LNCAP (cell line): ENCODE data around the gene GNB1.

ENCODE experiments used
- TF ChIP-seq, protein P1 (sequence below): fragments of 450-650 bp; IDR thresholded peaks from 2 replicates; pipeline ENCODE4 v1.5.1; 2017; ENCODE audit warnings: mild to moderate bottlenecking

GNB1 gene

DNA sequence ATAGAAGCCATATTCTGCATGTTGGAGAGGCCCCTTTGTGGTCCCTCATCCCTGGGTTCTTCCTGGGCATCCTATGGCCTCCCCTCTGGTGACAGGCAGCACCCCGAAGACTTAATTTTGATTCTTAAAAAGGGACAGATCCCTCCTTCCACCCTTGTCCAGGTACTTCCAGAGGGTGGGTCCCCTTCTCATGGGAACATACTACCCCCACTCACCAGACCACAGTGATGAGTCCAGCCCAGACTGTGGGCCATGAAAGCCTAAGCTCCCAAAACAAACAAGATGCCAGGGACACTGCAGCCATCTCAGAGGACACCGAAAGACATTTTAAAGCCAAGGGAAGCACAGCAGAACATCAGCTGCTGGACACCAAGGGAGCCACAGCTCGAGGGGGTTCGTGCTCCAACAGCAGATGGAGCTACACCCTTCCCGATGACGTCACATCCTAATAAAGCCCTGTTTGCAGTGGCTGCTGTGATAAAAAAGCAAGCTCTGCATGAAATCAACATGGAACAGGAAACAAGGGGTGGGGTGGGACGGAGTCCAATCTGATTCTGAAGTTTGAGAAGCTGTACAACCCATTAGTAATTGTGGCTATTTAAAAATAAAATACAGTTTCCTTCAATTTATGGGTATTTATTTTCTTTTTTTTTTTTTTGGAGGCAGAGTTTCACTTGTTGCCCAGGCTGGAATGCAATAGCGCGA, 32.4 kb downstream of the GNB1 start:
- TF ChIP-seq, protein P1, sequence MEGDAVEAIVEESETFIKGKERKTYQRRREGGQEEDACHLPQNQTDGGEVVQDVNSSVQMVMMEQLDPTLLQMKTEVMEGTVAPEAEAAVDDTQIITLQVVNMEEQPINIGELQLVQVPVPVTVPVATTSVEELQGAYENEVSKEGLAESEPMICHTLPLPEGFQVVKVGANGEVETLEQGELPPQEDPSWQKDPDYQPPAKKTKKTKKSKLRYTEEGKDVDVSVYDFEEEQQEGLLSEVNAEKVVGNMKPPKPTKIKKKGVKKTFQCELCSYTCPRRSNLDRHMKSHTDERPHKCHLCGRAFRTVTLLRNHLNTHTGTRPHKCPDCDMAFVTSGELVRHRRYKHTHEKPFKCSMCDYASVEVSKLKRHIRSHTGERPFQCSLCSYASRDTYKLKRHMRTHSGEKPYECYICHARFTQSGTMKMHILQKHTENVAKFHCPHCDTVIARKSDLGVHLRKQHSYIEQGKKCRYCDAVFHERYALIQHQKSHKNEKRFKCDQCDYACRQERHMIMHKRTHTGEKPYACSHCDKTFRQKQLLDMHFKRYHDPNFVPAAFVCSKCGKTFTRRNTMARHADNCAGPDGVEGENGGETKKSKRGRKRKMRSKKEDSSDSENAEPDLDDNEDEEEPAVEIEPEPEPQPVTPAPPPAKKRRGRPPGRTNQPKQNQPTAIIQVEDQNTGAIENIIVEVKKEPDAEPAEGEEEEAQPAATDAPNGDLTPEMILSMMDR, result peak; percentile 54

DNA sequence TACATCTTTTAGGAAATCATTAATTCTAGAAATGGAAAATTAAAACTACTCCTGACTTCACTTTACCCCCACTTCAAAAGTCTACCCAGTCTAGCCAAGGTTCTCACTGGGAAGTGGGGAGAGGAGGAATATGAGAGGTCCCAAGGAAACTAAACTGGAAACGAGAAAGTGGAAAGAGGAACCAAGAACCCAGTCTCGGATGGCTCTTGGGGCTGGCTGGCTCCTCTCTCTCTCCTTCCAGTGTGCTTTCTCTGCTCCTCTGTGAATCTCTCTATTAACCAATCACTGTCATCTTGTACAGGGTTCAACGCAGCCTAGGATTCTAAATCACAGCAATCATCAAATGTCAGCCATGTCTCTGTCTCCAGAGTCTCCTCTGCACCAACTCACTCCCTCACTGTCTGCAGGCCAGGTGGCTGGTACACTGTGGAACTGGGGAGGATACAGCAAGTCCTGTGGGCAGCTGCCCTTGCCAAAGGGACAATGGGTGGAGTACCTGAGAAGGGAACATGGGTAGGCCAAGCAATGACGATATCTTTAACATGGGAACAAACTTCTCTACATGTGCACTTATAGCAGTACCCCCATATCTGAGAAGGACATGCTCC, 33.7 kb downstream of the GNB1 start:
- TF ChIP-seq, protein P1, result no peak

DNA sequence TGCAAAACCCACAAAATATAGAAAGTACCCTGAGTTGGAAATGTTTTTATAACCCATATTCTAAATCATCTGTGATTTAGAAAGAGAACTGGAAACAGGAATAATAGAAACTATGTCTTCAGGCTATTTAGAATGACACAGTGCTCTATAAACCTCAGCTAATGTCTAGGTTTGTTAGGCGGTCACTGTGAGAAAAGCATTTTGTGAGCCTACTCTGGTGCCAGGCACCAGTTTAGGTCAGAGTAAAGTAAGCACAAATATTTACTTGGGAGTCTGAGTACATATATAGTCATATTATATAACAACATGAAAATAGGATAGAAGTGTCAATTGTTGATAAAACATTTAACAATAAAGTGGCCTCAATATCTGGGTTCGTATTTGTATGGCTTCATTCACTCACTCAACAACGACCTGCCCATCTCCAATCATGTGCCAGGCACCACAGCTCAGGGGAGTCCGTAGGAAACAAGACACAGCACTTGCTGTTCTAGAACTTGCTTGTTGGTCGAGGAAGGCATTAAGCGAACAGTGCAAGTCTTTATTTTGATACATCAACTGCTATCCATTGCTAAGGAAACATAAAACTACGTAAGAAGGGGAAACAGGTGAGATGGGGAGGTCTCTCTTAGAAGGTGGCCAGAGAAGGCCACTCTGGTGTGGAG, 37.2 kb downstream of the GNB1 start:
- TF ChIP-seq, protein P1, result no peak

DNA sequence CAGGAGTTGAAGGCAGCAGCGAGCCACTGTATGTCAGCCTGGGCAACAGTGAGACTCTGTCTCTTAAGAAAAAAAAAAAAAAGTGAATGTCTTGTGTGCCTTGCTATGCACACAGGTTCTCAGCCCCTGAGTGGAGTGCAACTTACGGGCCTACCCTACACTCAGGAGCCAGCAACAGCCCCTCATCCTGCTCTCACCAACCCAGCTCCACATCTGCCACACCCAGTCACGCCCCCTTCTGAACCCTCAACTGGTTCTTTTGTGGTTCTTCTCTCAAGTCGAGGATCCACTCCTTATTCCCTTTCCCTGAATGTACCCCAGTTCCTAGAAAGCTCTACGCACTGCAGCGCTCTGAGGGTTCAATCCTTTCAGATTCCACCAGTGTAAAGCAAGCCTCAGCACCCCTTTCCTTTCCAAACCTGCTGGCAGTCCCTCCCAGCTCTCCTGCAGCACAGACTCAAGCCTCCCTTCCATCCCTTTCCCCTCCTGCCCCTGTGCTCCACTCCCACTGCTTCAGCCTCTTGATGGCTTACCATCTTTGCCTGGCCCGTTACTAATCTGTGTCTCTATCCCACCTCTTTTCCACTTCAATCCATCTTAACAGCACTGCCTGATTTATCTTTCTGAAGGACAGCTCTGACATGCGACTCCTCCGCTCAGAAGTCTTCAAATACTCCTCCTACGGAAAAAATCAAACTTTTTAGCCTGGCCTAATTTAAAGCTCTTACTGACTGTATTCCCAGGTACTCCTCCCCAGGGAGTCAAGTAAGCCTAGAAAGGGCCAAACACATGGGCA, 38.1 kb downstream of the GNB1 start:
- TF ChIP-seq, protein P1, result no peak

DNA sequence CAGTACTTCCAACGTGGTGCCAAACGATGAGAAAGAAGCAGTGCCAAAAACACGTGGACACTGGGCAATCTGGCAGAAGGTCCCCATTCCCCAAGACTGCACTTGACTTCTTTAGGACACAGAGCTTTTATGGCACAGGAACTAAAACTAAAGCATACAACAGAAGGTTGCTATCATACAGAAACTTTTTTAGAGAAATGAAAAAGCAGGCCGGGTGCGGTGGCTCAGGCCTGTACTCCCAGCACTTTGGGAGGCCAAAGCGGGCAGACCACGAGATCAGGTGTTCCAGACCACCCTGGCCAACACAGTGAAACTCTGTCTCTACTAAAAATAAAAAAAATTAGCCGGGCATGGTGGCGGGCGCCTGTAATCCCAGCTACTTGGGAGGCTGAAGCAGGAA, 43.0 kb downstream of the GNB1 start:
- TF ChIP-seq, protein P1, result no peak

DNA sequence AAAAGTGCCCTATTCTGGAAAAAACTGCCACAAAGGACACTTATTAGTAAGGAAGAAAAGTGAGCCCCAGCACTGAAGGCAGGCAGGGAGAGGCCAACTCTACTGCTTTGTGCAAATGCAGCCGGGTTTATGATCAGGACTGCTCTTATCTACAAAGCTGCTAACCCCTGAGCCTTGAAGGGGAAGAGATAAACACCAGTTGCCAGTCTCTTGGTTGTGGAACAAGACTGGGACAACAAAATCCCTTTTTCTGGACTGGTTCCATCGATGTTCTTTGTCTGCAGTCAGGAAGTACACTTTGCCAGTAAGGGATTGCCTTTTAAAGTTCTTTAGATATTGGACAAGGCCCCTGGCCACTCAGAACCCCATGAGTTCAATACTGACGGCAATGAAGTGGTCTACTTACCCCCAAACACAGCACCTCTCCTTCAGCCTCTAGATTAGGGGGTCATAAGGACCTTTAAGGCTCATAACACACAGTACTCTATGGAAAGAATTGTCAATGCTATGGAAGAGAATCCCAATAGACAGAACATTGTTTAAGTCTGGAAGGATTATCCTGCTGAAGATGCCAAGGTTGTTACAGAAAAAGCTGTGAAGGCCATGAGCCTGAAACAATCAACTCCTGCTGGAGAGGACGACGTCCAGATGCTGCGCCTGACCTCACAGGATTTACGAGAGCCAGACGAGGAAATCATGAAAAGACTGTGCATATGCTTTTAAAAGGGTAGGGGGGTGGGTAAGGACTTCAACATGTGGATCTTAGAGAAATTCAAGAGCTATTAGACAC, 43.6 kb downstream of the GNB1 start:
- TF ChIP-seq, protein P1, result no peak
